IPS-15b (cell line): Measurements from ENCODE around the gene DNAJC17.

ENCODE experiments used
- H3K27me3 ChIP-seq: one replicate; pipeline ENCODE4 v1.6.1; 2013; ENCODE audit warnings: low read length; ENCODE audit not compliant: control insufficient read depth, insufficient read depth
- H3K36me3 ChIP-seq: one replicate; pipeline ENCODE4 v1.6.1; 2013; ENCODE audit warnings: low read length; ENCODE audit not compliant: control insufficient read depth, insufficient read depth
- H3K4me1 ChIP-seq: one replicate; pipeline ENCODE4 v1.6.1; 2013; ENCODE audit warnings: mild to moderate bottlenecking, low read length; ENCODE audit not compliant: control insufficient read depth, insufficient read depth
- H3K4me3 ChIP-seq: one replicate; pipeline ENCODE4 v1.5.1; 2013; ENCODE audit warnings: low read depth, low read length
- H3K9ac ChIP-seq: one replicate; pipeline ENCODE4 v1.6.1; 2013; ENCODE audit warnings: low read depth, mild to moderate bottlenecking, low read length
- H3K9me3 ChIP-seq: one replicate; pipeline ENCODE4 v1.6.1; 2013; ENCODE audit warnings: mild to moderate bottlenecking, low read length; ENCODE audit not compliant: control insufficient read depth, insufficient read depth

The DNAJC17 gene

GRCh38 chr15:40759961-40760360, 47.3 kb downstream of the DNAJC17 start:
- Histone ChIP-seq H3K9ac (no peak overlapping the region), H3K36me3 (no peaks in the 10 kb centered on the region), H3K4me3 (no peak overlapping the region), H3K4me1 (peaks cover 4% of the 10 kb centered on the region), H3K9me3 (no peaks in the 10 kb centered on the region), H3K27me3 (peaks cover 2% of the 10 kb centered on the region)

DNA sequence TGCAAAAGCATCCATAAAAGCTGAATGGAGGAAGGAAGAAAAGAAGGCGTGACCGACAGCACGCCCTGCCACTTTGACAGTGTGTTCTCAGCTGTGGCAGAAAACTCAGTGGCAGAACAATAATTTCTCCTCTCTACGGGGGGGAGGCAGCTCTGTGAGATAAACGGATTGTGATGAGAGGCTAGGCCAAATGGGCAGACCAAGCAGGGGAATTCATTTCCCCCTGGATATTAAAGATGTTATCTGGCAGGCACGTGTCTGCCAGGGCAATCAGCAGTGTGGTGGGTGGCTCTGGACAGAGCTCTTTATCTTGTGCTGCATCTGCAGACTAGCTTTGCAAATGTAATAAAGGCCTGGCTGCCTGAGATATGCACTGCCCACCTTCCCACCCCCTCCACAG, 50.3 kb downstream of the DNAJC17 start:
- no peaks in the 10 kb centered on the region for H3K9me3 ChIP-seq
- no peaks in the 10 kb centered on the region for H3K4me1 ChIP-seq
- H3K27me3 ChIP-seq: no peaks in the 10 kb centered on the region
- H3K9ac ChIP-seq: no peak overlapping the region
- no peak overlapping the region for H3K4me3 ChIP-seq
- no peaks in the 10 kb centered on the region for H3K36me3 ChIP-seq

DNA sequence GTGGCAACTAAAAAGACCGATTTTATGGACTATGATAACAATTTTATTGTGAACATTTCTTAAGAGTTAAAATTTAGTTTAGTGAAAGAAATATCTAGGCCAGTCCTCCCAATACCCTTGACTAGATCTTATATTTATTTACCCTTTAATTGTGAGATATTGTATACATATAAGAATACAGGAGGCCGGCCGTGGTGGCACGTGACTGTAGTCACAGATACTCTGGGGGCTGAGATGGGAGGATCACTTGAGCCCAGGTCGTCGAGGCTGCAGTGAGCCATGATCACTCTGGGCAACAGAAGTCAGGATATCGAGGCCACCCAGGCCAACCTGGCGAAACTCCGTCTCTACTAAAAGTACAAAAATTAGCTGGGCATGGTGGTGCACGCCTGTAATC, 51.5 kb downstream of the DNAJC17 start:
- H3K9ac ChIP-seq: peak overlapping the region; percentile 90
- H3K9me3 ChIP-seq: no peaks in the 10 kb centered on the region
- no peaks in the 10 kb centered on the region for H3K36me3 ChIP-seq
- H3K4me1 ChIP-seq: no peaks in the 10 kb centered on the region
- peak overlapping the region; percentile 79 for H3K4me3 ChIP-seq
- H3K27me3 ChIP-seq: no peaks in the 10 kb centered on the region

GRCh38 chr15:40754883-40755811, 52.1 kb downstream of the DNAJC17 start, which contains the start of gene RMDN3:
Gene RMDN3, minus strand, starts transcription at chr15:40755254. Its CDS starts 471 bp downstream, at chr15:40754783.
- Histone ChIP-seq H3K4me3 (peak within 1 kb of the TSS; percentile 79), H3K36me3 (no peaks in the 10 kb centered on the region), H3K4me1 (no peaks in the 10 kb centered on the region), H3K9ac (peak within 1 kb of the TSS; percentile 90), H3K9me3 (no peaks in the 10 kb centered on the region), H3K27me3 (no peaks in the 10 kb centered on the region)

DNA sequence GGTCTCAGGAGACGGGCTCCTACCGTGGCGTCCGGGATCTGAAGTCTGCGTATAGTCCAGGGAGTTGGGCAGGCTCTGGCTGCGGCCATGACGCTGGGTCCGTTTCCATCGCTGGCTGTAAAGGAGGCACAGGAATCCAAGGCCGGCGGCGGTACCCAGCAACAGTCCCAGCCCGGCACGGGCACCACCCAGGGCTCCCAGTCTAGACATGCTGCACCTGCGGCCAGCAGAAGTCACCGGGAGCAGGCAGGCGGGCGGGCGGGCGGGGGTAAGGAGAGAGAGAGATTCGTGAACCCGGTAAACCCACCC, 52.7 kb downstream of the DNAJC17 start:
- Histone ChIP-seq H3K36me3 (no peaks in the 10 kb centered on the region), H3K9me3 (no peaks in the 10 kb centered on the region), H3K4me1 (no peaks in the 10 kb centered on the region), H3K4me3 (peak overlapping the region; percentile 79), H3K27me3 (no peaks in the 10 kb centered on the region), H3K9ac (no peak overlapping the region)

GRCh38 chr15:40751745-40752144, 55.5 kb downstream of the DNAJC17 start:
- Histone ChIP-seq H3K4me3 (no peak overlapping the region), H3K9ac (no peak overlapping the region), H3K27me3 (no peaks in the 10 kb centered on the region), H3K36me3 (no peaks in the 10 kb centered on the region), H3K4me1 (no peaks in the 10 kb centered on the region), H3K9me3 (no peaks in the 10 kb centered on the region)

DNA sequence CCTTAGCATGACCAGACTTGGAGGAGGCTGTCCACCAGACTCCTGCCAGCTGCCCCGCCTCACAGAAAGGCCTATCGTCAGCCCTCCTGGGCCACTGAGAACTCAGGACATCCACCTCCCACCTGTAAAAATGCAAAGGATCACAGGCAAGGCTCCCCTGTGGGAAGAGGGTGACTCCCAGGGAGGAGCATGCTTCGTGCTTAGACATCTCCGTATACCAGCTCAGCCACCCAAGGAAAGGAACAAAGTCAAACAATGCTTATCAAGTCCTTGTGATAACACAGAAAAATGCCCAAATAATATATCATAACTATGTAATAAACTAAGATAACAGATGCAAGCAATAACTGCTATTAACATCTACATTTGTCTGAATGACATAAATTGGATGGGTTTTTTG, 56.4 kb downstream of the DNAJC17 start:
- no peaks in the 10 kb centered on the region for H3K27me3 ChIP-seq
- no peak overlapping the region for H3K4me3 ChIP-seq
- H3K9me3 ChIP-seq: no peaks in the 10 kb centered on the region
- H3K36me3 ChIP-seq: no peaks in the 10 kb centered on the region
- no peak overlapping the region for H3K9ac ChIP-seq
- no peaks in the 10 kb centered on the region for H3K4me1 ChIP-seq

- H3K36me3 ChIP-seq: peaks cover 7% of the 10 kb centered on the region
- no peaks in the 10 kb centered on the region for H3K9me3 ChIP-seq
- H3K27me3 ChIP-seq: no peaks in the 10 kb centered on the region
- H3K4me1 ChIP-seq: no peaks in the 10 kb centered on the region
- no peak overlapping the region for H3K9ac ChIP-seq
- no peak overlapping the region for H3K4me3 ChIP-seq
Observed at GRCh38 chr15:40749151-40749630, 58.1 kb downstream of the DNAJC17 start.

DNA sequence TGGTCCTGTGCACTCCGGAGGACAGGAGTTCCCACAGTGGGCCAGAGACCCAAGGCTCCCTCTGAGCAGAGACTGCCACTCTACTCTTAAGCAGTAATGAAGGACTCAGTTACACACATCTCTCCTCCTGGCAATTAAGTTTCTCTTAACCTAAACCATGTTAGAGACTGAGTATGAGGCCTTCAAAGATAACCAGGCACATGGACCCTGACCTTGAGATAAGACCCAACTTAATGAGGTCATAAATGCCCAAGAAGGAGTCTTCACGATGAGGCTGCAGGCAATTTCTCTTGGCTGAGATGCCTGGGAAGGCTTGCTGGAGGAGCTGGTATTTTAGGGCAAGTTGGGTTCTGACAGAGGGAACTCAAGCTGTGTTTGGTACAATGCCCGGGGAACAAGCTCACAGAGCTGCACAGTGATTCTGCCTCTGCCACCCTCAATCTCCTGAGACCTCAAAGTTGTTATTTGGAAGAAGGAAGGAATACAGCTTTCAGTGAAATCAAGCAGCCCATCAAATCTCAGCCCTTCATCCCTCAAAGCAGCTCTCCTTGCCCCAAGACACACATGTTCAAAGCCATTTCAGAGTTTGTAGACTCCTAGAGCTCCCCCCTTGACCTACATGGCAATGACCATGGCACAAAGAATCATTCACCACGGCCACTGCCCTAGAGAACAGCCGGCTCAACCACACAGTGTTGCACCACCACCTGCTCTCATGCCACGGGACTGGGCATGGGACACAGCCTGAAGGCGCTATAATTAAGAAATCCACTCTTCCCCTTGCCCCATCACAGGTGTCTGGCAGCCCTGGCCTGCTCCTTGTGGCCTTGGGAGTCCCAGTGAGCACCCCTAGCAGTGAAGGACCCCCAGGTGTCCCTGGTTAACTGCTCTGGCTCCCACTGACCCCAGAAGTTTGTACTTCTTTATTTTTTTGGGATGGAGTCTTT, 59.3 kb downstream of the DNAJC17 start:
- no peaks in the 10 kb centered on the region for H3K9me3 ChIP-seq
- H3K36me3 ChIP-seq: peaks cover 7% of the 10 kb centered on the region
- no peak overlapping the region for H3K4me3 ChIP-seq
- no peaks in the 10 kb centered on the region for H3K4me1 ChIP-seq
- H3K27me3 ChIP-seq: no peaks in the 10 kb centered on the region
- H3K9ac ChIP-seq: no peak overlapping the region

GRCh38 chr15:40746916-40747418, 60.3 kb downstream of the DNAJC17 start:
- Histone ChIP-seq H3K9ac (no peak overlapping the region), H3K4me3 (no peak overlapping the region), H3K36me3 (peaks cover 7% of the 10 kb centered on the region)

GRCh38 chr15:40744815-40745152, 62.5 kb downstream of the DNAJC17 start:
- no peak overlapping the region for H3K9ac ChIP-seq
- no peak overlapping the region for H3K4me3 ChIP-seq
- H3K4me1 ChIP-seq: peaks cover 3% of the 10 kb centered on the region
- H3K36me3 ChIP-seq: peaks cover 7% of the 10 kb centered on the region
- no peaks in the 10 kb centered on the region for H3K27me3 ChIP-seq
- H3K9me3 ChIP-seq: no peaks in the 10 kb centered on the region

More at GRCh38 chr15:40746916-40747418, 60.3 kb downstream of the DNAJC17 start:
- no peaks in the 10 kb centered on the region for H3K4me1 ChIP-seq
- no peaks in the 10 kb centered on the region for H3K9me3 ChIP-seq
- no peaks in the 10 kb centered on the region for H3K27me3 ChIP-seq
